Endodermal cell (in vitro differentiated cells): ENCODE results near the gene ALDH7A1. TPM values are rescaled to one million over a fixed set of nuclear protein-coding genes. Genes with fewer than 3 reads are reported as not detected.

Experiments used
- DNase-seq: peaks from one replicate; pipeline ENCODE4 v3.0.0-alpha.2; 2017
- H3K27ac ChIP-seq: 2 replicates; pipeline ENCODE4 v1.5.1; 2013; ENCODE audit warnings: mild to moderate bottlenecking, low read depth, low read length, moderate library complexity
- H3K27me3 ChIP-seq: 2 replicates; pipeline ENCODE4 v1.6.1; 2013; ENCODE audit warnings: mild to moderate bottlenecking, low read length, moderate library complexity; ENCODE audit not compliant: insufficient read depth, control insufficient read depth, poor library complexity, severe bottlenecking
- H3K36me3 ChIP-seq: 2 replicates; pipeline ENCODE4 v1.7.0; 2013; ENCODE audit warnings: mild to moderate bottlenecking, low read length, moderate library complexity; ENCODE audit not compliant: control insufficient read depth, insufficient read depth
- H3K4me1 ChIP-seq: one replicate; pipeline ENCODE4 v1.7.0; 2013; ENCODE audit warnings: low read length; ENCODE audit not compliant: control insufficient read depth, insufficient read depth
- H3K4me3 ChIP-seq: 2 replicates; pipeline ENCODE4 v1.5.1; 2013; ENCODE audit warnings: mild to moderate bottlenecking, low read length, moderate library complexity
- H3K9ac ChIP-seq: 2 replicates; pipeline ENCODE4 v1.6.1; 2013; ENCODE audit warnings: mild to moderate bottlenecking, low read length, moderate library complexity; ENCODE audit not compliant: poor library complexity, severe bottlenecking; ENCODE audit errors: extremely low read depth
- H3K9me3 ChIP-seq: 2 replicates; pipeline ENCODE4 v1.6.1; 2013; ENCODE audit warnings: mild to moderate bottlenecking, low read length, moderate library complexity; ENCODE audit not compliant: control insufficient read depth
- H3K27ac Mint-ChIP-seq: 2 replicates; pipeline ENCODE4 v1.8.0; 2020; ENCODE audit warnings: mixed read lengths
- H3K27me3 Mint-ChIP-seq: 2 replicates; pipeline ENCODE4 v1.8.0; 2021; ENCODE audit warnings: mild to moderate bottlenecking, mixed read lengths; ENCODE audit not compliant: insufficient read depth
- H3K36me3 Mint-ChIP-seq: 2 replicates; pipeline ENCODE4 v1.8.0; 2020; ENCODE audit warnings: low read depth, mixed read lengths
- H3K4me1 Mint-ChIP-seq: 2 replicates; pipeline ENCODE4 v1.8.0; 2020; ENCODE audit warnings: mixed read lengths
- H3K4me3 Mint-ChIP-seq: 2 replicates; pipeline ENCODE4 v1.8.0; 2020; ENCODE audit warnings: mild to moderate bottlenecking, moderate library complexity, mixed read lengths
- H3K9me3 Mint-ChIP-seq: 2 replicates; pipeline ENCODE4 v1.8.0; 2020; ENCODE audit warnings: mild to moderate bottlenecking, mixed read lengths
- WGBS, 2 experiments: methylation state at CpG; one replicate each; pipeline versions ENCODE4 v1.1.5 to v1.1.7; 2013; ENCODE audit warnings: missing lambda C conversion rate in 2 of 2, mixed read lengths in 1 of 2; ENCODE audit not compliant: insufficient coverage in 1 of 2, insufficient read length in 1 of 2; 5-methylcytosine and 5-hydroxymethylcytosine counted together
- total RNA-seq, 2 donors: library from RNA; stranded (reverse); fragmentation: NEBNext Ultra II Directional in 1 of 2; extraction: Animal tissue kit (Norgen Biotek cat#: 25700) in 1 of 2; gene quantifications; 2 replicates in 1 of 2; 3 replicates in 1 of 2; pipeline ENCODE4 v1.2.1, GENCODE V29; 2021
- TF ChIP-seq, protein P1 (sequence below): fragments of 200-600 bp; sonication (generic); conservative IDR thresholded peaks from 2 replicates; pipeline ENCODE4 v1.5.0; 2021; ENCODE audit warnings: antibody characterized with exemption, mild to moderate bottlenecking

The ALDH7A1 gene
- total RNA-seq, 2 donors from 2014 or later = 133 to 192 TPM

GRCh38 chr5:126506079-126506478, 88.9 kb downstream of the ALDH7A1 start:
- no peaks in the 10 kb centered on the region for H3K36me3 ChIP-seq
- H3K27ac ChIP-seq = no peak overlapping the region
- Mint-ChIP-seq H3K4me1 (peaks cover 3% of the 10 kb centered on the region), H3K9me3 (no peaks in the 10 kb centered on the region), H3K36me3 (no peaks in the 10 kb centered on the region), H3K4me3 (no peak overlapping the region), H3K27ac (no peak overlapping the region), H3K27me3 (no peaks in the 10 kb centered on the region)
- WGBS, 2 experiments = 96 to 100% methylated on average over 1 to 4 of the region's 4 CpGs
- H3K4me3 ChIP-seq = no peak overlapping the region
- DNase-seq = no peak
- no peaks in the 10 kb centered on the region for H3K4me1 ChIP-seq
- H3K9ac ChIP-seq = no peak overlapping the region
- no peaks in the 10 kb centered on the region for H3K9me3 ChIP-seq
- H3K27me3 ChIP-seq = no peaks in the 10 kb centered on the region
- TF ChIP-seq, protein P1, sequence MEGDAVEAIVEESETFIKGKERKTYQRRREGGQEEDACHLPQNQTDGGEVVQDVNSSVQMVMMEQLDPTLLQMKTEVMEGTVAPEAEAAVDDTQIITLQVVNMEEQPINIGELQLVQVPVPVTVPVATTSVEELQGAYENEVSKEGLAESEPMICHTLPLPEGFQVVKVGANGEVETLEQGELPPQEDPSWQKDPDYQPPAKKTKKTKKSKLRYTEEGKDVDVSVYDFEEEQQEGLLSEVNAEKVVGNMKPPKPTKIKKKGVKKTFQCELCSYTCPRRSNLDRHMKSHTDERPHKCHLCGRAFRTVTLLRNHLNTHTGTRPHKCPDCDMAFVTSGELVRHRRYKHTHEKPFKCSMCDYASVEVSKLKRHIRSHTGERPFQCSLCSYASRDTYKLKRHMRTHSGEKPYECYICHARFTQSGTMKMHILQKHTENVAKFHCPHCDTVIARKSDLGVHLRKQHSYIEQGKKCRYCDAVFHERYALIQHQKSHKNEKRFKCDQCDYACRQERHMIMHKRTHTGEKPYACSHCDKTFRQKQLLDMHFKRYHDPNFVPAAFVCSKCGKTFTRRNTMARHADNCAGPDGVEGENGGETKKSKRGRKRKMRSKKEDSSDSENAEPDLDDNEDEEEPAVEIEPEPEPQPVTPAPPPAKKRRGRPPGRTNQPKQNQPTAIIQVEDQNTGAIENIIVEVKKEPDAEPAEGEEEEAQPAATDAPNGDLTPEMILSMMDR = no peak

DNA sequence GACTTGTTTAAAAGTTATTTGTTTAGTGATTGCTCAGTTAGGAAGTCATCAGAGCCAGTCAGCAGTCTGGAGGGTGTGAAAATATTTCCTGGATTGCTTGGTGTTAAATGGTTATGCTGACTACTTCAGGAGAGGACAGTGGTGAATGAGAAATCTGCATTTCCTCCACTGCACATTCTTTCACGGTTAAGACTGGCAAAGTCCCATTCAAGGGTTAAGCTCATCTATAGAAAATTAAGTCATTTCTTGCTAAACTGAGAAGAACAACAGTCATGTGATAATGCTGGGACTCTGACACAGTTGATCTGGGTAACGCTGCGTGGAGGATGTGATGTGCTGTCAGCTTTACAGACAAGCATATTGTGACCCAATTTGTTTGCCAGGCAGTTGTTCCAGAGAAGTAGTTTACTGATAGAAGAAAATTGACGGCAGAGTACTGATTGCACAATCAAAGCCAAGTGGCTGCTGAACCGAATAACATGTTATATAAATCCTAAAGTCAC, 91.4 kb downstream of the ALDH7A1 start:
- Histone ChIP-seq H3K36me3 (no peaks in the 10 kb centered on the region), H3K27ac (no peak overlapping the region), H3K9me3 (no peaks in the 10 kb centered on the region), H3K9ac (no peak overlapping the region), H3K27me3 (no peaks in the 10 kb centered on the region), H3K4me3 (no peak overlapping the region), H3K4me1 (no peaks in the 10 kb centered on the region)
- H3K27ac Mint-ChIP-seq = no peak overlapping the region
- H3K36me3 Mint-ChIP-seq = no peaks in the 10 kb centered on the region
- 75 to 80% methylated on average over 3 to 5 of the region's 5 CpGs for WGBS, 2 experiments
- no peak overlapping the region for H3K4me3 Mint-ChIP-seq
- H3K27me3 Mint-ChIP-seq = no peaks in the 10 kb centered on the region
- DNase-seq = no peak
- peaks cover 3% of the 10 kb centered on the region for H3K4me1 Mint-ChIP-seq
- TF ChIP-seq, protein P1 = no peak
- H3K9me3 Mint-ChIP-seq = no peaks in the 10 kb centered on the region

DNA sequence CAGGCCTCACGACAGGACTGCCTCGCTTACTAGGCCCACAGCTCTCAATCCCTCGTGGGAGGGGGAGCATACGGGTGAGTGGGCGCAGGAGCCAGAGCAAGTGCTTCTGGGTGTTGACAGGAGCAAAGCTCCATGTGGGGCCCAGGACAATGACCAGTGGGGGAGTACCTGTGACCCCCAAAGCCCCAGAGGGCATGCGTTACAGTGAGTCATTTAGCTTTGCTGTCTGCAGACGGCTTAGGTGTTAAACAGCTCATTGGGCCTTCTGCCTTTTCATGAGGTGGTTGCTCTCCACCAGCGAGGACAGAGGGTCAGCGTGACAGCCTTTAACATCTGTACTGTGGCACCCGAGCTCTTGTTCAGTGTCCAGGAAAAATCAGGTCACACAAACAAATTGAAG, 93.6 kb downstream of the ALDH7A1 start:
- TF ChIP-seq, protein P1 = no peak
- Mint-ChIP-seq H3K9me3 (no peaks in the 10 kb centered on the region), H3K27me3 (no peaks in the 10 kb centered on the region), H3K27ac (no peak overlapping the region), H3K36me3 (no peaks in the 10 kb centered on the region), H3K4me3 (no peak overlapping the region), H3K4me1 (peaks cover 3% of the 10 kb centered on the region)
- no peaks in the 10 kb centered on the region for H3K4me1 ChIP-seq
- WGBS, 2 experiments = 88 to 89% methylated on average over 8 to 10 of the region's 10 CpGs
- no peaks in the 10 kb centered on the region for H3K9me3 ChIP-seq
- H3K9ac ChIP-seq = no peak overlapping the region
- H3K36me3 ChIP-seq = no peaks in the 10 kb centered on the region
- no peak overlapping the region for H3K27ac ChIP-seq
- H3K4me3 ChIP-seq = no peak overlapping the region
- no peaks in the 10 kb centered on the region for H3K27me3 ChIP-seq
- DNase-seq = no peak
